BE2C (cell line): ENCODE results near the gene TIAL1.

Experiments
- DNase-seq: peaks from one replicate; pipeline ENCODE4 v3.0.0-alpha.2; 2020
- H3K27me3 ChIP-seq: fragments of 250-450 bp; sonication (Bioruptor Pico); 2 replicates; pipeline ENCODE4 v1.5.1; 2020; ENCODE audit warnings: mild to moderate bottlenecking
- H3K36me3 ChIP-seq: fragments of 250-450 bp; sonication (Bioruptor Pico); 2 replicates; pipeline ENCODE4 v1.5.1; 2020; ENCODE audit warnings: mild to moderate bottlenecking
- H3K4me1 ChIP-seq: fragments of 250-450 bp; sonication (Bioruptor Pico); 2 replicates; pipeline ENCODE4 v1.5.1; 2020
- H3K4me3 ChIP-seq: 2 replicates; pipeline ENCODE4 v1.5.1; 2011; ENCODE audit warnings: low read depth, low read length
- H3K9me3 ChIP-seq: fragments of 250-450 bp; sonication (Bioruptor Pico); 2 replicates; pipeline ENCODE4 v1.5.1; 2020
- CTCF ChIP-seq: IDR thresholded peaks from 2 replicates; pipeline ENCODE4 v1.5.1; 2012; ENCODE audit warnings: mild to moderate bottlenecking, low read depth, low read length

Gene TIAL1

GRCh38 chr10:119541046-119541445 lies 55.7 kb downstream of the TIAL1 start:
- Histone ChIP-seq H3K27me3 (no peaks in the 10 kb centered on the region), H3K9me3 (no peaks in the 10 kb centered on the region), H3K36me3 (no peaks in the 10 kb centered on the region), H3K4me3 (no peak overlapping the region), H3K4me1 (no peaks in the 10 kb centered on the region; the same call in 1 of the 2 replicates)
- no peak for DNase-seq
- TF ChIP-seq CTCF, result no peak

GRCh38 chr10:119540038-119540437 lies 56.7 kb downstream of the TIAL1 start:
- no peak for TF ChIP-seq CTCF
- Histone ChIP-seq H3K4me1 (peaks cover 2% of the 10 kb centered on the region; the same call in 1 of the 2 replicates), H3K27me3 (no peaks in the 10 kb centered on the region), H3K4me3 (no peak overlapping the region), H3K36me3 (no peaks in the 10 kb centered on the region), H3K9me3 (no peaks in the 10 kb centered on the region)
- DNase-seq, result no peak

GRCh38 chr10:119539359-119539825 lies 57.4 kb downstream of the TIAL1 start:
- H3K4me3 ChIP-seq, result no peak overlapping the region
- peaks cover 2% of the 10 kb centered on the region; the same call in 1 of the 2 replicates for H3K4me1 ChIP-seq

GRCh38 chr10:119538632-119539358 lies 58.0 kb downstream of the TIAL1 start:
- Histone ChIP-seq H3K36me3 (no peaks in the 10 kb centered on the region), H3K9me3 (no peaks in the 10 kb centered on the region), H3K27me3 (no peaks in the 10 kb centered on the region), H3K4me1 (peaks cover 2% of the 10 kb centered on the region; the same call in 1 of the 2 replicates), H3K4me3 (no peak overlapping the region)
- no peak for DNase-seq
- peak; percentile 11; the same call in 1 of the 2 replicates for TF ChIP-seq CTCF

More at GRCh38 chr10:119539359-119539825, 57.4 kb downstream of the TIAL1 start:
- DNase-seq, result no peak
- no peaks in the 10 kb centered on the region for H3K9me3 ChIP-seq
- H3K27me3 ChIP-seq, result no peaks in the 10 kb centered on the region
- TF ChIP-seq CTCF, result no peak
- H3K36me3 ChIP-seq, result no peaks in the 10 kb centered on the region

GRCh38 chr10:119537953-119538630 lies 58.7 kb downstream of the TIAL1 start:
- H3K4me3 ChIP-seq, result no peak overlapping the region
- no peaks in the 10 kb centered on the region for H3K36me3 ChIP-seq
- H3K4me1 ChIP-seq, result peaks cover 2% of the 10 kb centered on the region; the same call in 1 of the 2 replicates
- H3K9me3 ChIP-seq, result no peaks in the 10 kb centered on the region
- no peak for DNase-seq
- no peak for TF ChIP-seq CTCF
- no peaks in the 10 kb centered on the region for H3K27me3 ChIP-seq
